Measurements from ENCODE around the gene CDH11. TPM values are rescaled to one million over a fixed set of nuclear protein-coding genes. Genes with fewer than 3 reads are reported as not detected.

CDH11 gene
- not detected in 2 replicates for total RNA-seq (2014; rRNA removed; shearing (Covaris generic); ENCODE audit: low replicate concordance)

GRCh38 chr16:65121870-65122723 is at the start of gene CDH11:
Gene CDH11 (minus strand): TSS chr16:65122063. CDS start chr16:65004869, 117,194 bp downstream.
- H3K4me1 ChIP-seq (ENCODE audit: low read length), result peaks cover 5% of the 10 kb centered on the region
- H3K4me3 ChIP-seq (ENCODE audit: low read length), result no peak within 1 kb of the TSS
- no peaks in the 10 kb centered on the region for H3K79me2 ChIP-seq (ENCODE audit: low read length)
- no peaks in the 10 kb centered on the region for H3K9me3 ChIP-seq (ENCODE audit: low read length)
- DNase-seq, result no peak
- H3K27me3 ChIP-seq (ENCODE audit: low read length), result no peaks in the 10 kb centered on the region
- no peak within 1 kb of the TSS for H2AFZ ChIP-seq (ENCODE audit: low read length)
- H3K27ac ChIP-seq (ENCODE audit: low read length), result no peak within 1 kb of the TSS
- H3K9me2 ChIP-seq (replicated peaks; ENCODE audit: insufficient read depth, low read length), result no peaks in the 10 kb centered on the region
- no peaks in the 10 kb centered on the region for H3K36me3 ChIP-seq (ENCODE audit: insufficient read depth, low read length)
- H4K20me1 ChIP-seq (ENCODE audit: insufficient read depth, low read depth, low read length), result no peaks in the 10 kb centered on the region
- H3K9ac ChIP-seq (ENCODE audit: low read length), result no peak within 1 kb of the TSS
- no peak within 1 kb of the TSS for H3K4me2 ChIP-seq (ENCODE audit: low read depth, low read length, poor library complexity, severe bottlenecking)

DNA sequence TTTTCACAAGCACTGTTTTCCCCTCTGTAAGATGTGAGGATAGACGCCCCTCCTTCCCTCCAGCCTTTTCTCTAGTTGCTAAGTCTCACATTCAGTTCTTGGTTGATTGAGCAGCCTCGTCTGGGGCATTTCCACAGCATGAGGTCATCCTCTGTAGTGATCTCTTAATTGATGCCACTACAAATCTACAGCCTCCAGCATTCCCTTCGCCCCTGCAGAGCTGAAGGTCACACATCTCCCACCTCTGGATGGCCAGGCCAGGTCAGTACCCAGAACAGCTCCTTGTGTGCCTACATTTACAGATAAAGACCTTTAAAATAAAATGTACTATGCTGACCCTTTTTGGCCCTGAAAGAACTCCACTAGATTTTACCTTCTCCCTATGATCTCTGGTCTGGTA is 32.5 kb upstream of the CDH11 start:
- Histone ChIP-seq H3K9ac (ENCODE audit: low read length) (no peak overlapping the region), H3K4me3 (ENCODE audit: low read length) (no peak overlapping the region), H2AFZ (ENCODE audit: low read length) (no peak overlapping the region), H3K27me3 (ENCODE audit: low read length) (no peaks in the 10 kb centered on the region), H3K9me3 (ENCODE audit: low read length) (no peaks in the 10 kb centered on the region), H4K20me1 (ENCODE audit: insufficient read depth, low read depth, low read length) (no peaks in the 10 kb centered on the region), H3K79me2 (ENCODE audit: low read length) (no peaks in the 10 kb centered on the region), H3K27ac (ENCODE audit: low read length) (no peak overlapping the region), H3K4me1 (ENCODE audit: low read length) (no peaks in the 10 kb centered on the region), H3K9me2 (replicated peaks; ENCODE audit: insufficient read depth, low read length) (no peaks in the 10 kb centered on the region; the same call in 1 of the 2 replicates), H3K36me3 (ENCODE audit: insufficient read depth, low read length) (no peaks in the 10 kb centered on the region), H3K4me2 (ENCODE audit: low read depth, low read length, poor library complexity, severe bottlenecking) (no peak overlapping the region)
- DNase-seq, result no peak

DNA sequence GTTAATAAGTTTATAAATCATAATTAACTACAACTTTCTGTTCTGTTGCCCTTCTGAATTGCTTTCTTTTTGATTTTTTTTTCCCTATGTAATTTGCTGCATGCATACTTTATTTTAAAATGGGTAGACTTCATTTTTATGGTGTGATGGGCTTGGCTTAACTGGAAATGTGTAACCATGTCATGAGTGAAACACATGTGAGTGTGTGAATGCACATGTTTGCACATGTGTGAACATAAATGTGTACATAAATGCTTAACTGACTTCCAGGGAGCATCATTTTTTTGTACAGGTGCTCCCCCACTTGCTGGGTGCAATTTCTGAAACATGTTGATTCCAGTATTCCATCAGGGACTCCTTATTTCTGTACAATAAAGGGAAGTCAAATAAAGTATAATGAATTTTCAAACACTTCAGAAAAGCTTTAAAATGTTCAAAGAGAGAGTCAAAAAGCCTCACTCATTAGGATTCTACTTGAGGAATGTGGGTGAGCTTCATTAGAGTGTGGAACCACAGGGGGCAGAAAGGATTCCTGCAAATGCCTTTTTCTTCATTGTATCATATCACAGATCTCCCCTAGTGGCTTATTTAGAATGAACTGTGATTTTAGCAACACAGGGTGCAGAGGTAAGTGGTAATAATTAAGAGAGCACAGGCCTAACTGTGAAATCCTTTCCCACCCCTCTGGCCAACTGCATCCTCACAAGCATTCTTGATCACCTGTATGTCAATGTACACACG is 31.7 kb upstream of the CDH11 start:
- Histone ChIP-seq H3K36me3 (ENCODE audit: insufficient read depth, low read length) (no peaks in the 10 kb centered on the region), H3K27ac (ENCODE audit: low read length) (no peak overlapping the region), H3K9ac (ENCODE audit: low read length) (no peak overlapping the region), H3K9me3 (ENCODE audit: low read length) (no peaks in the 10 kb centered on the region), H3K4me2 (ENCODE audit: low read depth, low read length, poor library complexity, severe bottlenecking) (no peak overlapping the region), H3K9me2 (replicated peaks; ENCODE audit: insufficient read depth, low read length) (no peaks in the 10 kb centered on the region; the same call in 1 of the 2 replicates), H3K4me3 (ENCODE audit: low read length) (no peak overlapping the region), H2AFZ (ENCODE audit: low read length) (no peak overlapping the region), H4K20me1 (ENCODE audit: insufficient read depth, low read depth, low read length) (no peaks in the 10 kb centered on the region), H3K4me1 (ENCODE audit: low read length) (no peaks in the 10 kb centered on the region), H3K27me3 (ENCODE audit: low read length) (no peaks in the 10 kb centered on the region), H3K79me2 (ENCODE audit: low read length) (no peaks in the 10 kb centered on the region)
- DNase-seq, result no peak

DNA sequence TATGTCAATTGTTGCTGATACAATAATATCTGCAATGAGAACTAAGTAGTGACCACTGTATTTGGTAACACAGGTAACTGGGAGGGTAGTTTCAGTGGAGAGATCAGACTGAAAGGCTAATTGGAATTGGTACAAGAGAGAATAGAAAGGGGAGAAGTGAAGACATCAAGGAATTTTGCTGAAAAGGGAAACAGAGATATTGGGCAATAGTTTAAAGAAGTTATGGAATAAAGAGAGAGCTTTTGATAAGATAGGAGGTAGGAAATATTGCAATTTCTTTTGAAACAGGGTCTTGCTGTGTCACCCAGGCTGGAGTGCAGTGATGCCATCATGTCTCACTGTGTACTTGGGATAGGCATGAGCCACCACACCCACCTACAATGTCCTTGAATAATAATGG is 26.9 kb upstream of the CDH11 start:
- Histone ChIP-seq H3K9ac (ENCODE audit: low read length) (no peak overlapping the region), H2AFZ (ENCODE audit: low read length) (no peak overlapping the region), H3K36me3 (ENCODE audit: insufficient read depth, low read length) (no peaks in the 10 kb centered on the region), H3K9me3 (ENCODE audit: low read length) (no peaks in the 10 kb centered on the region), H3K9me2 (replicated peaks; ENCODE audit: insufficient read depth, low read length) (no peaks in the 10 kb centered on the region; the same call in 1 of the 2 replicates), H3K4me1 (ENCODE audit: low read length) (no peaks in the 10 kb centered on the region), H3K79me2 (ENCODE audit: low read length) (no peaks in the 10 kb centered on the region), H3K27ac (ENCODE audit: low read length) (no peak overlapping the region), H4K20me1 (ENCODE audit: insufficient read depth, low read depth, low read length) (no peaks in the 10 kb centered on the region), H3K4me2 (ENCODE audit: low read depth, low read length, poor library complexity, severe bottlenecking) (no peak overlapping the region), H3K4me3 (ENCODE audit: low read length) (no peak overlapping the region), H3K27me3 (ENCODE audit: low read length) (no peaks in the 10 kb centered on the region)
- no peak for DNase-seq

- Histone ChIP-seq H4K20me1 (ENCODE audit: insufficient read depth, low read depth, low read length) (no peaks in the 10 kb centered on the region), H3K36me3 (ENCODE audit: insufficient read depth, low read length) (no peaks in the 10 kb centered on the region), H3K4me1 (ENCODE audit: low read length) (no peaks in the 10 kb centered on the region), H3K9ac (ENCODE audit: low read length) (no peak overlapping the region), H3K4me2 (ENCODE audit: low read depth, low read length, poor library complexity, severe bottlenecking) (no peak overlapping the region), H3K79me2 (ENCODE audit: low read length) (no peaks in the 10 kb centered on the region), H3K4me3 (ENCODE audit: low read length) (no peak overlapping the region), H3K27ac (ENCODE audit: low read length) (no peak overlapping the region), H2AFZ (ENCODE audit: low read length) (no peak overlapping the region), H3K9me2 (replicated peaks; ENCODE audit: insufficient read depth, low read length) (no peaks in the 10 kb centered on the region), H3K27me3 (ENCODE audit: low read length) (no peaks in the 10 kb centered on the region), H3K9me3 (ENCODE audit: low read length) (no peaks in the 10 kb centered on the region)
- no peak for DNase-seq
Observed at GRCh38 chr16:65142276-65142675, 20.4 kb upstream of the CDH11 start.

- Histone ChIP-seq H3K9me2 (replicated peaks; ENCODE audit: insufficient read depth, low read length) (no peaks in the 10 kb centered on the region), H3K79me2 (ENCODE audit: low read length) (no peaks in the 10 kb centered on the region), H3K27ac (ENCODE audit: low read length) (no peak overlapping the region), H3K4me3 (ENCODE audit: low read length) (no peak overlapping the region), H2AFZ (ENCODE audit: low read length) (no peak overlapping the region), H3K4me2 (ENCODE audit: low read depth, low read length, poor library complexity, severe bottlenecking) (no peak overlapping the region), H3K9me3 (ENCODE audit: low read length) (no peaks in the 10 kb centered on the region), H3K9ac (ENCODE audit: low read length) (no peak overlapping the region), H3K36me3 (ENCODE audit: insufficient read depth, low read length) (no peaks in the 10 kb centered on the region), H3K27me3 (ENCODE audit: low read length) (no peaks in the 10 kb centered on the region), H4K20me1 (ENCODE audit: insufficient read depth, low read depth, low read length) (no peaks in the 10 kb centered on the region), H3K4me1 (ENCODE audit: low read length) (no peaks in the 10 kb centered on the region)
- no peak for DNase-seq
Observed at GRCh38 chr16:65136681-65137080, 14.8 kb upstream of the CDH11 start.

DNA sequence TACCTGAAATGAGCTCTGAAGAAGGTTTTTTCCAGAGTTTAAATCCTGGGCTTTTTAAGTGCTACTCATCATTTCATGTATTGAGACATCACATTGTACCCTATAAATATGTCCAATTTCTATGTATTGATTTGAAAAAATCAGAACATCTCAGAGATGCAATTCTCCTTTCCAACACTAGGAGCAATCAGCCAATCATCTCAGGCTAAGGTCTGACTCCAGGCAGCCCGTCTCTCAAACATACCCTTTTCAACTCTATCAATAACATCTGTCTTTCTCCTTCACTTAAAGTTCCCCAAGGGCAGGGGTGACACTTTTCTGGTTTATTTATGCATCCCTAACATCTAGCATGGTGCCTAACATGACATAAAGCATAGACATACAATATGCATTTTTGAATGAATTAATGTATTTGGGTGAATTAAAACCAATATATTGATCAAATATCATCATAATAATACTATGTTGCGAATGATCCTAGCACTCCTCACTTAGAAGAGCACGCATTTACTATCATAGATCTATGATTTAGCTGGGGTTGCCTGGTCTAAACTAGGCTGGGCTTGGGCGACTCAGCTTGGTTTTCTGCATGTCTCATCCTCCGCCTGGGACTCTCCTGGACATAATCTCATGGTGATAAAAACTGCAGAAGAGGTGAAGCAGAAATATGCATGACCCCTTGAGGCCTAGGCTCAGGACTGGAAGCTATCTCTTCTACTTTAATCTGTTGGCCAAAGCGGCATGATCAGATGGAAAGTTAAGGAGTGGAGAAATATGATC is 5.2 kb upstream of the CDH11 start:
- no peaks in the 10 kb centered on the region for H3K79me2 ChIP-seq (ENCODE audit: low read length)
- no peak overlapping the region for H2AFZ ChIP-seq (ENCODE audit: low read length)
- H3K9me3 ChIP-seq (ENCODE audit: low read length), result no peaks in the 10 kb centered on the region
- H3K9ac ChIP-seq (ENCODE audit: low read length), result no peak overlapping the region
- no peaks in the 10 kb centered on the region for H4K20me1 ChIP-seq (ENCODE audit: insufficient read depth, low read depth, low read length)
- no peak overlapping the region for H3K4me3 ChIP-seq (ENCODE audit: low read length)
- H3K4me2 ChIP-seq (ENCODE audit: low read depth, low read length, poor library complexity, severe bottlenecking), result no peak overlapping the region
- DNase-seq, result no peak
- no peaks in the 10 kb centered on the region for H3K9me2 ChIP-seq (replicated peaks; ENCODE audit: insufficient read depth, low read length)
- no peaks in the 10 kb centered on the region for H3K27me3 ChIP-seq (ENCODE audit: low read length)
- H3K36me3 ChIP-seq (ENCODE audit: insufficient read depth, low read length), result no peaks in the 10 kb centered on the region
- no peaks in the 10 kb centered on the region for H3K4me1 ChIP-seq (ENCODE audit: low read length)
- H3K27ac ChIP-seq (ENCODE audit: low read length), result no peak overlapping the region

- Histone ChIP-seq H3K9ac (ENCODE audit: low read length) (no peak overlapping the region), H2AFZ (ENCODE audit: low read length) (no peak overlapping the region), H3K4me2 (ENCODE audit: low read depth, low read length, poor library complexity, severe bottlenecking) (no peak overlapping the region), H3K79me2 (ENCODE audit: low read length) (no peaks in the 10 kb centered on the region), H3K36me3 (ENCODE audit: insufficient read depth, low read length) (no peaks in the 10 kb centered on the region), H3K4me3 (ENCODE audit: low read length) (no peak overlapping the region), H3K27ac (ENCODE audit: low read length) (no peak overlapping the region), H3K9me2 (replicated peaks; ENCODE audit: insufficient read depth, low read length) (no peaks in the 10 kb centered on the region), H3K27me3 (ENCODE audit: low read length) (no peaks in the 10 kb centered on the region), H4K20me1 (ENCODE audit: insufficient read depth, low read depth, low read length) (no peaks in the 10 kb centered on the region), H3K9me3 (ENCODE audit: low read length) (no peaks in the 10 kb centered on the region), H3K4me1 (ENCODE audit: low read length) (no peaks in the 10 kb centered on the region)
- DNase-seq, result no peak
Observed at GRCh38 chr16:65125871-65126270, 4.0 kb upstream of the CDH11 start.

All from Karpas-422 (cell line).